ENCODE data around the gene TTC33. TPM values are rescaled to one million over a fixed set of nuclear protein-coding genes. Genes with fewer than 3 reads are reported as not detected.

Gene TTC33
- total RNA-seq, 1 experiment from 2014 or later: 30.2 TPM

DNA sequence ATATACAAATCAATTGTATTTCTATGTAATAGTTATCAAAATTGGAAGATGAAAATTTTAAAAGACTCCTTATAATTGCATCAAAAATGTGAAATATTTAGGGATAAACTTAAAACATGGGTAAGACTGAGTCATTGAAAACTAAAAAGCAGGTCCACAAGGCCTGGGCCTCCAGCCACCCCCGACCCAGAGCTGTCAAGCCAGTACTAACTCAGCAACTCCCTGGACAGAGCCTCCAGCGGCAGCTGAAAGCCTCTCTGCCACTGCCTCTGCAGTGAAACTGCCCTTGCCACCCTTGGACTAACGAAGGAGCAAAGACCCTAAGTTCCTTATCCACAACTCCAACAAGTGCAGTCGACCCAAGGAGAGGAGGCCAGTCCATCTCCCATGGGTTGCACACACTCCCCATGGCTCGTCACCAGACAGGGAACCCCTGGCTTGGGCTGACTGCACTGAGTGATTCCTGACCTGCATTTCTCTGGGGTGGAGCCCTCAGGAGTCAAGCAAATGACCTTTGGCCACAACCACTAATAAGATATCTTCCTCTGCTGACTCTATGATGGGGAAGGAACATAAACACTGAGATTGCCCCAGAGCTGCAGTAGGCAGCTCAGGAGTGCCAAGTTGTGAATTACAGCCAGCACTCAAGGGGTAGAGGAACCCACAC is 55.5 kb downstream of the TTC33 start:
- CTCF ChIA-PET: no interaction called here
- Histone ChIP-seq H3K36me3 (ENCODE audit: low read depth) (0 out of 2 replicates have a peak, but pooled peaks cover 7% of the 10 kb centered on the region), H3K4me3 (no peak overlapping the region), H3K4me1 (replicated peaks; ENCODE audit: insufficient read depth) (no peaks in the 10 kb centered on the region), H2AFZ (no peak overlapping the region), H3F3A (ENCODE audit: insufficient read depth, low read depth) (no peaks in the 10 kb centered on the region), H3K27ac (no peak overlapping the region), H3K27me3 (ENCODE audit: insufficient read depth, low read depth) (no peaks in the 10 kb centered on the region), H3K9me3 (ENCODE audit: insufficient read depth, low read depth) (peaks cover 11% of the 10 kb centered on the region; the same call in 1 of the 2 replicates), H3K9me2 (ENCODE audit: insufficient read depth) (no peaks in the 10 kb centered on the region), H3K4me2 (no peak overlapping the region), H4K20me1 (ENCODE audit: insufficient read depth) (no peaks in the 10 kb centered on the region), H3K79me2 (ENCODE audit: low read depth) (no peaks in the 10 kb centered on the region)
- intact Hi-C loops (cut with micrococcal nuclease; ENCODE audit: unreplicated experiment): no loop called here
- DNase-seq: no peak
- no peak for TF ChIP-seq EZH2 (IDR thresholded peaks at IDR 0.05; ENCODE audit: low read depth)
- TF ChIP-seq, protein P1, sequence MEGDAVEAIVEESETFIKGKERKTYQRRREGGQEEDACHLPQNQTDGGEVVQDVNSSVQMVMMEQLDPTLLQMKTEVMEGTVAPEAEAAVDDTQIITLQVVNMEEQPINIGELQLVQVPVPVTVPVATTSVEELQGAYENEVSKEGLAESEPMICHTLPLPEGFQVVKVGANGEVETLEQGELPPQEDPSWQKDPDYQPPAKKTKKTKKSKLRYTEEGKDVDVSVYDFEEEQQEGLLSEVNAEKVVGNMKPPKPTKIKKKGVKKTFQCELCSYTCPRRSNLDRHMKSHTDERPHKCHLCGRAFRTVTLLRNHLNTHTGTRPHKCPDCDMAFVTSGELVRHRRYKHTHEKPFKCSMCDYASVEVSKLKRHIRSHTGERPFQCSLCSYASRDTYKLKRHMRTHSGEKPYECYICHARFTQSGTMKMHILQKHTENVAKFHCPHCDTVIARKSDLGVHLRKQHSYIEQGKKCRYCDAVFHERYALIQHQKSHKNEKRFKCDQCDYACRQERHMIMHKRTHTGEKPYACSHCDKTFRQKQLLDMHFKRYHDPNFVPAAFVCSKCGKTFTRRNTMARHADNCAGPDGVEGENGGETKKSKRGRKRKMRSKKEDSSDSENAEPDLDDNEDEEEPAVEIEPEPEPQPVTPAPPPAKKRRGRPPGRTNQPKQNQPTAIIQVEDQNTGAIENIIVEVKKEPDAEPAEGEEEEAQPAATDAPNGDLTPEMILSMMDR (conservative IDR thresholded peaks at IDR 0.05): no peak
- POLR2A ChIA-PET (ENCODE audit: unreplicated experiment): no interaction called here
- BruUV-seq (replicated peaks): no TSS peak

DNA sequence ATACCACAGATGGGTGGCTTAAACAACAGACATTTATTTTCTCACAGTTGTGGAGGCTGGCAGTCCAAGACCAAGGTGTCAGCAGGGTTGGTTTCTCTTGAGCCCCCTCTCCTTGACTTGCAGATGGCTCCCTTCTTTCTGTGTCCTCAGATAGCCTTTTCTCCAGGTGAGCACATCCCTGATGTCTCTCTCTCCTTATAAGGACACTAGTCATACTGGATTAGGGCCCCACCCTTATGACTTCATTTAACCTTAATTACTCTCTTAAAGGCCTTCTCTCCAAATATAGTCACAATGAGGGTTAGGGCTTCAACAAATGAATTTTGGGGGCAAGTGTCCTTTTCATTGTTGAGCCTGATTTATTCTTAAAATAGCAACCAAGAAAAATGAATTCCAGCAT is 61.3 kb downstream of the TTC33 start:
- H3K4me1 ChIP-seq (replicated peaks; ENCODE audit: insufficient read depth): peaks cover 8% of the 10 kb centered on the region; the same call in 1 of the 2 replicates
- no peak overlapping the region for H3K4me2 ChIP-seq
- H3K27me3 ChIP-seq (ENCODE audit: insufficient read depth, low read depth): no peaks in the 10 kb centered on the region
- peaks cover 40% of the 10 kb centered on the region for H3K36me3 ChIP-seq (ENCODE audit: low read depth)
- no TSS peak for BruUV-seq (replicated peaks)
- CTCF ChIA-PET: no interaction called here
- intact Hi-C loops (cut with micrococcal nuclease; ENCODE audit: unreplicated experiment): no loop called here
- no peak overlapping the region for H3K4me3 ChIP-seq
- no peak overlapping the region for H2AFZ ChIP-seq
- H3K9me2 ChIP-seq (ENCODE audit: insufficient read depth): no peaks in the 10 kb centered on the region
- no peak overlapping the region for H3K27ac ChIP-seq
- no peaks in the 10 kb centered on the region for H4K20me1 ChIP-seq (ENCODE audit: insufficient read depth)
- peaks cover 9% of the 10 kb centered on the region for H3K9me3 ChIP-seq (ENCODE audit: insufficient read depth, low read depth)
- no peak for DNase-seq
- no peaks in the 10 kb centered on the region for H3F3A ChIP-seq (ENCODE audit: insufficient read depth, low read depth)
- TF ChIP-seq EZH2 (IDR thresholded peaks at IDR 0.05; ENCODE audit: low read depth): no peak
- TF ChIP-seq, protein P1 (conservative IDR thresholded peaks at IDR 0.05): no peak
- POLR2A ChIA-PET (ENCODE audit: unreplicated experiment): no interaction called here
- peaks cover 9% of the 10 kb centered on the region for H3K79me2 ChIP-seq (ENCODE audit: low read depth)

DNA sequence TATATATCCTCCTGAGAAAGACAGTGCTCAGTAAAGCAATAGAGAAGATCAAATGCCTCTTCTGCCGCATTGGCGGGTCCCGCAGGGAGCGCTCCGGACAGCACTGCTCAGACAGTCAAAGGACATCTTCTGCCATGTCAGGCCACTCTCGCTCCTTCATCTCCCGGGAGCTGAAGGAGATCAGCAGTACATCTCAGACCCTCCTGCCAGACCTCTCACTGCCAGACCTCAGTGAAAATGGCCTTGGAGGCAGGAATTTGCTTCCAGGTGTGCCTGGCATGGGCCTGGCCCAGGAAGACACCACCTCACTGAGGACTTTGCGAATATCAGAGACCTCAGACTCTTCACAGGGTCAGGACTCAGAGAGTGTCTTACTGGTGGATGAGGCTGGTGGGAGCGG is 63.9 kb downstream of the TTC33 start:
- POLR2A ChIA-PET (ENCODE audit: unreplicated experiment): interaction anchor here (0.6 kb wide), 1 partner anchor 12 kb away, joined by 27 read pairs; the partner anchor contains the start of gene PTGER4
- no peak for TF ChIP-seq EZH2 (IDR thresholded peaks at IDR 0.05; ENCODE audit: low read depth)
- TF ChIP-seq, protein P1 (conservative IDR thresholded peaks at IDR 0.05): no peak
- H3K27ac ChIP-seq: no peak overlapping the region
- H3K4me1 ChIP-seq (replicated peaks; ENCODE audit: insufficient read depth): peaks cover 28% of the 10 kb centered on the region
- H3K27me3 ChIP-seq (ENCODE audit: insufficient read depth, low read depth): no peaks in the 10 kb centered on the region
- CTCF ChIA-PET: interaction anchor here (0.6 kb wide), 1 partner anchor 318 kb away, joined by 11 read pairs; no protein-coding TSS in a partner anchor
- peaks cover 9% of the 10 kb centered on the region for H3K9me3 ChIP-seq (ENCODE audit: insufficient read depth, low read depth)
- no peak overlapping the region for H3K4me2 ChIP-seq
- peaks cover 17% of the 10 kb centered on the region for H3K79me2 ChIP-seq (ENCODE audit: low read depth)
- H4K20me1 ChIP-seq (ENCODE audit: insufficient read depth): no peaks in the 10 kb centered on the region
- no peak overlapping the region for H2AFZ ChIP-seq
- H3K36me3 ChIP-seq (ENCODE audit: low read depth): peaks cover 39% of the 10 kb centered on the region
- no TSS peak for BruUV-seq (replicated peaks)
- intact Hi-C loops (cut with micrococcal nuclease; ENCODE audit: unreplicated experiment): no loop called here
- DNase-seq: no peak
- H3F3A ChIP-seq (ENCODE audit: insufficient read depth, low read depth): no peaks in the 10 kb centered on the region
- no peaks in the 10 kb centered on the region for H3K9me2 ChIP-seq (ENCODE audit: insufficient read depth)
- H3K4me3 ChIP-seq: no peak overlapping the region
